ENCODE data around the gene ZFHX2. TPM values are rescaled to one million over a fixed set of nuclear protein-coding genes. Genes with fewer than 3 reads are reported as not detected.
"Not testable (repeated sequence)": the region's sequence is repeated elsewhere in the genome, so short reads cannot be mapped to it uniquely, and the experiment has no call there.

ZFHX2 gene
- total RNA-seq = 1 to 10 TPM in 1 of 2 donors, under 1 TPM in 1; 0.49 to 1.9 TPM
- long read RNA-seq, partial matches to known transcripts = 1 of 3 reads
- long read RNA-seq, other reads (novel, unspliced or antisense) = 2 of 3 reads

- DNase-seq = peak; percentile 85 to 90
- intact Hi-C loops (cut with DNase I, micrococcal nuclease) = no loop called here
- ATAC-seq = peak; percentile 76
Observed at GRCh38 chr14:23551266-23552028, at the start of gene ZFHX2. Gene ZFHX2, minus strand, starts transcription at chr14:23551765. Its CDS starts 16,440 bp downstream, at chr14:23535325.

- intact Hi-C loops (cut with DNase I, micrococcal nuclease) = no loop called here
- no peak for ATAC-seq
- DNase-seq = no peak
Observed at GRCh38 chr14:23600806-23601205, 49.2 kb upstream of the ZFHX2 start.

GRCh38 chr14:23600322-23600707, 48.8 kb upstream of the ZFHX2 start:
- DNase-seq (no peak), ATAC-seq (no peak)
- intact Hi-C loops (cut with DNase I, micrococcal nuclease) = no loop called here

- intact Hi-C loops (cut with DNase I, micrococcal nuclease); ATAC-seq; DNase-seq: not testable (repeated sequence)
Observed at GRCh38 chr14:23594191-23594590, 42.6 kb upstream of the ZFHX2 start.

GRCh38 chr14:23590198-23590597, 38.6 kb upstream of the ZFHX2 start:
- no peak for ATAC-seq

GRCh38 chr14:23589606-23590005, 38.0 kb upstream of the ZFHX2 start:
- intact Hi-C loops (cut with DNase I, micrococcal nuclease) = no loop called here
- DNase-seq (no peak), ATAC-seq (no peak)

More at GRCh38 chr14:23590198-23590597, 38.6 kb upstream of the ZFHX2 start:
- no peak for DNase-seq
- intact Hi-C loops (cut with DNase I, micrococcal nuclease) = no loop called here

GRCh38 chr14:23588884-23589598, 37.5 kb upstream of the ZFHX2 start:
- ATAC-seq (peak; percentile 100), DNase-seq (peak; percentile 87 to 95)
- intact Hi-C loops (cut with DNase I, micrococcal nuclease) = no loop called here

- intact Hi-C loops (cut with DNase I, micrococcal nuclease); DNase-seq; ATAC-seq: not testable (repeated sequence)
Observed at GRCh38 chr14:23584527-23585203, 33.1 kb upstream of the ZFHX2 start.

- DNase-seq; ATAC-seq; intact Hi-C loops (cut with DNase I, micrococcal nuclease): not testable (repeated sequence)
Observed at GRCh38 chr14:23583761-23584526, 32.4 kb upstream of the ZFHX2 start.

GRCh38 chr14:23582906-23583760, 31.6 kb upstream of the ZFHX2 start:
- intact Hi-C loops (cut with DNase I, micrococcal nuclease) = no loop called here
- DNase-seq (no peak), ATAC-seq (no peak)

GRCh38 chr14:23580948-23581281, 29.4 kb upstream of the ZFHX2 start:
- intact Hi-C loops (cut with DNase I, micrococcal nuclease) = no loop called here
- ATAC-seq (no peak), DNase-seq (no peak)

- intact Hi-C loops (cut with DNase I, micrococcal nuclease) = no loop called here
- ATAC-seq (no peak), DNase-seq (no peak)
Observed at GRCh38 chr14:23580152-23580926, 28.8 kb upstream of the ZFHX2 start.

GRCh38 chr14:23579739-23580138, 28.2 kb upstream of the ZFHX2 start:
- intact Hi-C loops (cut with DNase I, micrococcal nuclease) = no loop called here

GRCh38 chr14:23579311-23579630, 27.7 kb upstream of the ZFHX2 start:
- DNase-seq (no peak), ATAC-seq (no peak)
- intact Hi-C loops (cut with DNase I, micrococcal nuclease) = no loop called here

More at GRCh38 chr14:23579739-23580138, 28.2 kb upstream of the ZFHX2 start:
- ATAC-seq (no peak), DNase-seq (no peak)

- DNase-seq = no peak
- no peak for ATAC-seq
- intact Hi-C loops (cut with DNase I, micrococcal nuclease) = no loop called here
Observed at GRCh38 chr14:23578560-23579310, 27.2 kb upstream of the ZFHX2 start, which contains the start of gene JPH4. Gene JPH4, minus strand, starts transcription at chr14:23578790. Its CDS starts 1,337 bp downstream, at chr14:23577453.

GRCh38 chr14:23577710-23578392, 26.3 kb upstream of the ZFHX2 start:
- intact Hi-C loops (cut with DNase I, micrococcal nuclease) = no loop called here
- ATAC-seq (no peak), DNase-seq (no peak)

Measured in left colon (tissue), 2 donors.